Medulla oblongata (tissue), 1 donor: ENCODE data around the gene MRNIP.
"Not testable (repeated sequence)": the region's sequence is repeated elsewhere in the genome, so short reads cannot be mapped to it uniquely, and the experiment has no call there.

Experiments
- DNase-seq: peaks from one replicate; pipeline ENCODE4 v3.0.0-alpha.2; 2015; ENCODE audit errors: extremely low spot score

MRNIP gene

GRCh38 chr5:179792612-179793467 lies 65.8 kb downstream of the MRNIP start:
- peak; percentile 71 for DNase-seq

GRCh38 chr5:179791881-179792611 lies 66.6 kb downstream of the MRNIP start:
- no peak for DNase-seq

GRCh38 chr5:179789278-179789677 lies 69.3 kb downstream of the MRNIP start:
- not testable (repeated sequence) for DNase-seq

GRCh38 chr5:179788193-179788854 lies 70.3 kb downstream of the MRNIP start:
- no peak for DNase-seq
